ENCODE measurements around the gene SYT2. TPM values are rescaled to one million over a fixed set of nuclear protein-coding genes. Genes with fewer than 3 reads are reported as not detected.
"Not testable (repeated sequence)": the region's sequence is repeated elsewhere in the genome, so short reads cannot be mapped to it uniquely, and the experiment has no call there.

Gene SYT2
- total and polyA plus RNA-seq, 2 of the 13 experiments (the other 11 are each of a cell fraction or from before 2014, with no cell fraction given): not detected

DNA sequence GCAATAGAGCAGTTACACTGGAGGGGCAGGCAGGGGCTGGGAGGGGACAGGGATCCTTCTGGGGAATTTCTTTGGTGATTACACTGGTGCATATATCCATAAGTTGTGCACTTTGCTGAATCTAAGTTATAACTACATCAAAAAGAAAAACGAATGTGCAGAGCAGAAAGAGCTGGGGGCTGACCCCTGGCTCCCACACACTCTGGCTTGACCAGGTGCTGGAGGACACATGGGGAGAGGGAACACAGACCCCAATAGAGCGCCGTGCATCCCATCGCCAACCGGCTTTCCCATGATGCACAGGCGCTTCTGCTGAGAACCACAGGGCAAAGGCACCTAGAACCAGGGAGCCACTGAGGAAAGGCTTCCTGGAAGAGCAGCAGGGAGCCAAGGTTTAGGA, 80.2 kb downstream of the SYT2 start:
- H3K4me3 ChIP-seq (replicated peaks in 1 of 3; ENCODE audit: insufficient read depth in 1 of 3, low read depth in 2 of 3, low read length in 3 of 3); H3K36me3 ChIP-seq (replicated peaks in 1 of 2; ENCODE audit: control insufficient read depth in 1 of 2, insufficient read depth in 2 of 2, low read length in 2 of 2); H3K9me3 ChIP-seq (ENCODE audit: low read length); POLR2A ChIA-PET; intact Hi-C loops (cut with micrococcal nuclease; ENCODE audit: unreplicated experiment); DNase-seq (ENCODE audit: low spot score); H2AFZ ChIP-seq (ENCODE audit: low read length); H3K79me2 ChIP-seq (ENCODE audit: insufficient read depth, low read length); H4K20me1 ChIP-seq (ENCODE audit: insufficient read depth, low read length); in situ Hi-C loops (cut with HindIII; ENCODE audit: extremely low pct_ligation_motif_present, low pct_unique_long_range_greater_than_20kb); H3K9ac ChIP-seq (ENCODE audit: insufficient read depth, low read depth, low read length); BruUV-seq (replicated peaks); ATAC-seq; CTCF ChIA-PET (ENCODE audit: low intra/inter-chr PET ratio, low total read pairs); FAIRE-seq; H3K4me1 ChIP-seq (ENCODE audit: insufficient read depth, low read length); H3K4me2 ChIP-seq (ENCODE audit: low read depth, low read length); H3K27ac ChIP-seq (ENCODE audit: extremely low read length, insufficient read depth, low read length): not testable (repeated sequence)
- H3K27me3 ChIP-seq (ENCODE audit: control insufficient read depth in 1 of 2, insufficient read depth in 2 of 2, low read length in 2 of 2): peaks cover 1 to 33% of the 10 kb centered on the region in 2 experiments; a peak in 4 of 5 replicates
- 5% methylated on average over 6 of the region's 6 CpGs for WGBS (ENCODE audit: low lambda C conversion rate)

DNA sequence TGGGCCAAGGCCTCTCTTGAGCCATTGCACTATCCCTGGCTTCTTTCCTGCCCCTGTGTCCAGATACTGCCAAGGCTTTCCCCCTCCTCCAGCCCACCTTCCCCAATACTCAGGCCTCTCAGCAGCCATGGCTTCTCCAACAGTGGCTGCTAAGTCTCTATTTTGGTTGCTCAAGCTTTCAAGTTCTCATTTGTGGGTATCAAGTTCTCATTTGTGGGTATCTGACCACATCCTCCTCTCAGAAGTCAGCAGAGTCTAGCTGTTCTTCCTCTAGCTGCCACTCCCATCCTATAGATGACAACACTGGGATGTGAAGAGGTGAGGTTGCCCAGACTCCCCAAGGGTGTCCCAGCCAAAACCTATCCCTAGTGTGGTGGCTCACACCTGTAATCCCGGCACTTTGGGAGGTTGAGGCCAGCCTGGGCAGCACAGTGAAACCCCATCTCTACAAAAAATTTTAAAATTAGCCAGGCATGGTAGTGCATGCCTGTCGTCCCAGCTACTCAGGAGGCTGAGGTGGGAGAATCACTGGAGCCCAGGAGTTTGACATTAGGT, 80.9 kb downstream of the SYT2 start:
- H3K4me3 ChIP-seq (replicated peaks in 1 of 3; ENCODE audit: insufficient read depth in 1 of 3, low read depth in 2 of 3, low read length in 3 of 3); H3K4me2 ChIP-seq (ENCODE audit: low read depth, low read length); H3K9me3 ChIP-seq (ENCODE audit: low read length); FAIRE-seq; BruUV-seq (replicated peaks); H3K36me3 ChIP-seq (replicated peaks in 1 of 2; ENCODE audit: control insufficient read depth in 1 of 2, insufficient read depth in 2 of 2, low read length in 2 of 2); DNase-seq (ENCODE audit: low spot score); H3K4me1 ChIP-seq (ENCODE audit: insufficient read depth, low read length); H4K20me1 ChIP-seq (ENCODE audit: insufficient read depth, low read length); H2AFZ ChIP-seq (ENCODE audit: low read length); POLR2A ChIA-PET; H3K9ac ChIP-seq (ENCODE audit: insufficient read depth, low read depth, low read length); H3K79me2 ChIP-seq (ENCODE audit: insufficient read depth, low read length); ATAC-seq; intact Hi-C loops (cut with micrococcal nuclease; ENCODE audit: unreplicated experiment); H3K27ac ChIP-seq (ENCODE audit: extremely low read length, insufficient read depth, low read length); CTCF ChIA-PET (ENCODE audit: low intra/inter-chr PET ratio, low total read pairs); in situ Hi-C loops (cut with HindIII; ENCODE audit: extremely low pct_ligation_motif_present, low pct_unique_long_range_greater_than_20kb): not testable (repeated sequence)
- peaks cover 1 to 33% of the 10 kb centered on the region in 2 experiments; a peak in 4 of 5 replicates for H3K27me3 ChIP-seq (ENCODE audit: control insufficient read depth in 1 of 2, insufficient read depth in 2 of 2, low read length in 2 of 2)
- no CpG with 5 or more reads among the region's 2 CpGs for WGBS (ENCODE audit: low lambda C conversion rate)

DNA sequence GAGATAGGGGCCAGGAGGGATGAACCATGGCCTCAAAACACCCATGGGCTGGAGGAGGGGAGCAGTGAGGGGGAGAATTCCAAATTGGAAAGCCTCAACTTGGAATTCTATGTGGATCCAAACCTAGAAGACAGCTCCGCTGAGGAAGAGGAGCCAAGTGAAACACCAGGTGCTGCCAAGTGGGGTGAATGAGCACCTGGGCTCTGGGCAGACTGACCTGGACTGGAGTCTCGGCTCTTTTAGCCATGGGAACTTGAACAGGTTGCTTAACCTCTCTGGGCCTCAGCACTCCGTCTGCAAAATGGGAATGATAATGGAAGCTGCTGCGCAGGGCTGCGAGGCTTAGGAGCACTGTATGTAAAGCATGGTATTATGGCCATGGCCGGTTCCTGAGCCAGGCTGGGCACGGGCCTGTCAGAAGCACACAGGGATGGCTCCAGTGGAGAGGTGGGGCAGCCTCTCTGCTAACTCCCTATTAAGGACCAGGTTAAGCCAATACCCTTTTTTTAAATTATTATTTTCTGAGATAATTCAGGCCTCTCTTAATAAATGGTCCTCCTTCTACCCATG, 81.5 kb downstream of the SYT2 start:
- no peaks in the 10 kb centered on the region for H4K20me1 ChIP-seq (ENCODE audit: insufficient read depth, low read length)
- no peaks in the 10 kb centered on the region for H3K36me3 ChIP-seq (replicated peaks in 1 of 2; ENCODE audit: control insufficient read depth in 1 of 2, insufficient read depth in 2 of 2, low read length in 2 of 2)
- ChIA-PET CTCF (ENCODE audit: low intra/inter-chr PET ratio, low total read pairs) (no interaction called here), POLR2A (no interaction called here)
- H3K27ac ChIP-seq (ENCODE audit: extremely low read length, insufficient read depth, low read length): no peak overlapping the region
- H3K27me3 ChIP-seq (ENCODE audit: control insufficient read depth in 1 of 2, insufficient read depth in 2 of 2, low read length in 2 of 2): peaks cover 1 to 33% of the 10 kb centered on the region in 2 experiments; a peak in 4 of 5 replicates
- ATAC-seq: no peak
- in situ Hi-C loops (cut with HindIII; ENCODE audit: extremely low pct_ligation_motif_present, low pct_unique_long_range_greater_than_20kb): no loop called here
- H3K79me2 ChIP-seq (ENCODE audit: insufficient read depth, low read length): no peaks in the 10 kb centered on the region
- intact Hi-C loops (cut with micrococcal nuclease; ENCODE audit: unreplicated experiment): no loop called here
- H3K4me3 ChIP-seq (replicated peaks in 1 of 3; ENCODE audit: insufficient read depth in 1 of 3, low read depth in 2 of 3, low read length in 3 of 3): no peak overlapping the region
- H3K4me1 ChIP-seq (ENCODE audit: insufficient read depth, low read length): peaks cover 5% of the 10 kb centered on the region; the same call in 1 of the 2 replicates
- DNase-seq (ENCODE audit: low spot score): no peak
- H3K9me3 ChIP-seq (ENCODE audit: low read length): no peaks in the 10 kb centered on the region
- BruUV-seq (replicated peaks): no TSS peak
- no peak overlapping the region for H3K4me2 ChIP-seq (ENCODE audit: low read depth, low read length)
- WGBS (ENCODE audit: low lambda C conversion rate): 0% methylated on average over 1 of the region's 7 CpGs
- no peak for FAIRE-seq
- no peak overlapping the region for H2AFZ ChIP-seq (ENCODE audit: low read length)
- H3K9ac ChIP-seq (ENCODE audit: insufficient read depth, low read depth, low read length): no peak overlapping the region
- TF ChIP-seq, protein P1, sequence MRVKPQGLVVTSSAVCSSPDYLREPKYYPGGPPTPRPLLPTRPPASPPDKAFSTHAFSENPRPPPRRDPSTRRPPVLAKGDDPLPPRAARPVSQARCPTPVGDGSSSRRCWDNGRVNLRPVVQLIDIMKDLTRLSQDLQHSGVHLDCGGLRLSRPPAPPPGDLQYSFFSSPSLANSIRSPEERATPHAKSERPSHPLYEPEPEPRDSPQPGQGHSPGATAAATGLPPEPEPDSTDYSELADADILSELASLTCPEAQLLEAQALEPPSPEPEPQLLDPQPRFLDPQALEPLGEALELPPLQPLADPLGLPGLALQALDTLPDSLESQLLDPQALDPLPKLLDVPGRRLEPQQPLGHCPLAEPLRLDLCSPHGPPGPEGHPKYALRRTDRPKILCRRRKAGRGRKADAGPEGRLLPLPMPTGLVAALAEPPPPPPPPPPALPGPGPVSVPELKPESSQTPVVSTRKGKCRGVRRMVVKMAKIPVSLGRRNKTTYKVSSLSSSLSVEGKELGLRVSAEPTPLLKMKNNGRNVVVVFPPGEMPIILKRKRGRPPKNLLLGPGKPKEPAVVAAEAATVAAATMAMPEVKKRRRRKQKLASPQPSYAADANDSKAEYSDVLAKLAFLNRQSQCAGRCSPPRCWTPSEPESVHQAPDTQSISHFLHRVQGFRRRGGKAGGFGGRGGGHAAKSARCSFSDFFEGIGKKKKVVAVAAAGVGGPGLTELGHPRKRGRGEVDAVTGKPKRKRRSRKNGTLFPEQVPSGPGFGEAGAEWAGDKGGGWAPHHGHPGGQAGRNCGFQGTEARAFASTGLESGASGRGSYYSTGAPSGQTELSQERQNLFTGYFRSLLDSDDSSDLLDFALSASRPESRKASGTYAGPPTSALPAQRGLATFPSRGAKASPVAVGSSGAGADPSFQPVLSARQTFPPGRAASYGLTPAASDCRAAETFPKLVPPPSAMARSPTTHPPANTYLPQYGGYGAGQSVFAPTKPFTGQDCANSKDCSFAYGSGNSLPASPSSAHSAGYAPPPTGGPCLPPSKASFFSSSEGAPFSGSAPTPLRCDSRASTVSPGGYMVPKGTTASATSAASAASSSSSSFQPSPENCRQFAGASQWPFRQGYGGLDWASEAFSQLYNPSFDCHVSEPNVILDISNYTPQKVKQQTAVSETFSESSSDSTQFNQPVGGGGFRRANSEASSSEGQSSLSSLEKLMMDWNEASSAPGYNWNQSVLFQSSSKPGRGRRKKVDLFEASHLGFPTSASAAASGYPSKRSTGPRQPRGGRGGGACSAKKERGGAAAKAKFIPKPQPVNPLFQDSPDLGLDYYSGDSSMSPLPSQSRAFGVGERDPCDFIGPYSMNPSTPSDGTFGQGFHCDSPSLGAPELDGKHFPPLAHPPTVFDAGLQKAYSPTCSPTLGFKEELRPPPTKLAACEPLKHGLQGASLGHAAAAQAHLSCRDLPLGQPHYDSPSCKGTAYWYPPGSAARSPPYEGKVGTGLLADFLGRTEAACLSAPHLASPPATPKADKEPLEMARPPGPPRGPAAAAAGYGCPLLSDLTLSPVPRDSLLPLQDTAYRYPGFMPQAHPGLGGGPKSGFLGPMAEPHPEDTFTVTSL (CRISPR knock-in tag; IDR thresholded peaks at IDR 0.05; ENCODE audit: borderline replicate concordance): no peak
- TF ChIP-seq ZSCAN29 (CRISPR knock-in tag; conservative IDR thresholded peaks at IDR 0.05): no peak
- no peak for TF ChIP-seq BCL6 (CRISPR knock-in tag; IDR thresholded peaks at IDR 0.05)
- TF ChIP-seq SMARCE1 (IDR thresholded peaks at IDR 0.05; ENCODE audit: borderline replicate concordance): no peak
- TF ChIP-seq HOXA5 (CRISPR knock-in tag; IDR thresholded peaks at IDR 0.05): no peak
- no peak for TF ChIP-seq ZNF34 (CRISPR knock-in tag; IDR thresholded peaks at IDR 0.05; ENCODE audit: borderline replicate concordance)
